ENCODE measurements around the gene ERVFRD-1. TPM values are rescaled to one million over a fixed set of nuclear protein-coding genes. Genes with fewer than 3 reads are reported as not detected.

The ERVFRD-1 gene
- total and polyA plus RNA-seq, 4 experiments from 2014 or later: 0.05 to 0.29 TPM; not detected in 2

GRCh38 chr6:11078266-11078665 lies 33.3 kb downstream of the ERVFRD-1 start:
- Mint-ChIP-seq H3K4me3 (no peak overlapping the region), H3K4me1 (no peaks in the 10 kb centered on the region), H3K9me3 (no peaks in the 10 kb centered on the region), H3K36me3 (no peaks in the 10 kb centered on the region), H3K27ac (no peak overlapping the region), H3K27me3 (peaks cover 0 to 2% of the 10 kb centered on the region in 2 donors)
- ChIA-PET CTCF (ENCODE audit: partially characterized antibody) (interaction anchor here (1.2 kb wide), 1 partner anchor 9 kb away, joined by 3 read pairs; no protein-coding TSS in a partner anchor), POLR2A (ENCODE audit: partially characterized antibody) (no interaction called here)
- intact Hi-C loops (cut with micrococcal nuclease): no loop called here
- Histone ChIP-seq H3K4me1 (ENCODE audit: insufficient read depth, low read length) (no peaks in the 10 kb centered on the region), H3K27ac (ENCODE audit: low read depth, low read length) (no peak overlapping the region), H3K36me3 (ENCODE audit: insufficient read depth, low read length) (no peaks in the 10 kb centered on the region), H3K27me3 (ENCODE audit: insufficient read depth, low read length) (no peaks in the 10 kb centered on the region), H3K4me3 (ENCODE audit: low read length in 2 of 2) (no peak overlapping the region), H3K9me3 (ENCODE audit: control insufficient read depth in 1 of 2, low read length in 2 of 2) (no peaks in the 10 kb centered on the region)
- no peak for DNase-seq

- no peaks in the 10 kb centered on the region for H3K4me1 ChIP-seq (ENCODE audit: insufficient read depth, low read length)
- POLR2A ChIA-PET (ENCODE audit: partially characterized antibody): no interaction called here
- CTCF ChIA-PET (ENCODE audit: partially characterized antibody): no interaction called here
Observed at GRCh38 chr6:11076540-11076939, 35.0 kb downstream of the ERVFRD-1 start.

DNA sequence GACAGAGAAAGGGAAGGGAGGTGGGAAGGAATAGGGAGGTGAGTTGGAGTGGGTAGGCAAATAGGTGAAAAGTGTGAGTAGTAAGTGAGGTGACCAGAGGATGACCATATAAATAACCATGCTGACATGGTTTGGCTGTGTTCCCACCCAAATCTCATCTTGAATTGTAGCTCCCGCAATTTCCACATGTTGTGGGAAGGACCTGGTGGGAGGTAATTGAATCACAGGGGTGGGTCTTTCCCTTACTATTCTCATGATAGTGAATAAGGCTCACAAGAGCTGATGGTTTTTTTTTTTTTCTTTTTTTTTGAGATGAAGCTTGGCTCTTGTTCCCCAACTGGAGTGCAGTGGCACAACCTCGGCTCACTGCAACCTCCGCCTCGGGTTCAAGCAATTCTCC lies 39.4 kb downstream of the ERVFRD-1 start:
- CTCF ChIA-PET (ENCODE audit: partially characterized antibody): interaction anchor here (1.1 to 4.6 kb wide), 3 partner anchors 9 to 594 kb away, joined by 4 to 25 read pairs (median 4); no protein-coding TSS in a partner anchor

More at GRCh38 chr6:11076540-11076939, 35.0 kb downstream of the ERVFRD-1 start:
- Histone ChIP-seq H3K4me3 (ENCODE audit: low read length in 2 of 2) (no peak overlapping the region), H3K27ac (ENCODE audit: low read depth, low read length) (no peak overlapping the region), H3K9me3 (ENCODE audit: control insufficient read depth in 1 of 2, low read length in 2 of 2) (no peaks in the 10 kb centered on the region), H3K27me3 (ENCODE audit: insufficient read depth, low read length) (no peaks in the 10 kb centered on the region), H3K36me3 (ENCODE audit: insufficient read depth, low read length) (no peaks in the 10 kb centered on the region)
- intact Hi-C loops (cut with micrococcal nuclease): no loop called here
- H3K36me3 Mint-ChIP-seq: no peaks in the 10 kb centered on the region
- no peak for DNase-seq
- peaks cover 1 to 2% of the 10 kb centered on the region in 2 donors for H3K27me3 Mint-ChIP-seq
- H3K4me1 Mint-ChIP-seq: no peaks in the 10 kb centered on the region
- no peak overlapping the region for H3K4me3 Mint-ChIP-seq
- no peak overlapping the region for H3K27ac Mint-ChIP-seq
- H3K9me3 Mint-ChIP-seq: no peaks in the 10 kb centered on the region

DNA sequence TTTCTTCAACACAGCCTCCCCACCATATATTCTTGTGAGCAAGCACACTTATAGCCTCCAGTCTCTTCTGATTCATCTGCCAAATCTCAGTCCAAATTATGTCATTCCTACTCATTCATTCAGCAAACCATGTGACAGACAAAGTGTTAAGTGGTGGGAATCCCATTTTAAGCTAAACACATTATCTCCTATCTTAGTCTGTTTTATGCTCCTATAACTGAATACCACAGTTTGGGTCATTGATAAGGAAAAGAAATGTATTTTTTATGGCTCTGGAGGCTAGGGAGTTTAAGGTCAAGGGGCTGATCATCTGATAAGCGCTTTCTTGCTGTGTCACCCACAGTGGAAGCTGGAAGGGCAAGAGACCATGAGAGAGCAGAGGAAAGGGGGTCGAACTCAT lies 41.8 kb downstream of the ERVFRD-1 start:
- H3K27me3 ChIP-seq (ENCODE audit: insufficient read depth, low read length): no peaks in the 10 kb centered on the region
- intact Hi-C loops (cut with micrococcal nuclease): loop anchor here (1.0 to 2.0 kb wide), 3 partner anchors 115 to 591 kb away; no protein-coding TSS in a partner anchor
- no peaks in the 10 kb centered on the region for H3K4me1 ChIP-seq (ENCODE audit: insufficient read depth, low read length)
- H3K27ac ChIP-seq (ENCODE audit: low read depth, low read length): no peak overlapping the region
- H3K9me3 ChIP-seq (ENCODE audit: control insufficient read depth in 1 of 2, low read length in 2 of 2): no peaks in the 10 kb centered on the region
- no peak for DNase-seq
- ChIA-PET POLR2A (ENCODE audit: partially characterized antibody) (interaction anchor here (1.0 kb wide), 1 partner anchor 23 kb away, joined by 3 read pairs; no protein-coding TSS in a partner anchor), CTCF (ENCODE audit: partially characterized antibody) (interaction anchor here (0.8 to 4.6 kb wide), 6 partner anchors 13 to 591 kb away, joined by 3 to 25 read pairs (median 6); partner anchors contain the start of gene SMIM13)
- no peaks in the 10 kb centered on the region for H3K36me3 ChIP-seq (ENCODE audit: insufficient read depth, low read length)
- Mint-ChIP-seq H3K9me3 (no peaks in the 10 kb centered on the region), H3K36me3 (no peaks in the 10 kb centered on the region), H3K4me3 (no peak overlapping the region), H3K4me1 (no peaks in the 10 kb centered on the region), H3K27ac (no peak overlapping the region), H3K27me3 (peaks cover 0 to 3% of the 10 kb centered on the region in 2 donors)
- H3K4me3 ChIP-seq (ENCODE audit: low read length in 2 of 2): no peak overlapping the region

More for the DNA sequence above, 39.4 kb downstream of the ERVFRD-1 start:
- H3K9me3 Mint-ChIP-seq: no peaks in the 10 kb centered on the region
- Histone ChIP-seq H3K27me3 (ENCODE audit: insufficient read depth, low read length) (no peaks in the 10 kb centered on the region), H3K9me3 (ENCODE audit: control insufficient read depth in 1 of 2, low read length in 2 of 2) (no peaks in the 10 kb centered on the region), H3K4me1 (ENCODE audit: insufficient read depth, low read length) (no peaks in the 10 kb centered on the region), H3K4me3 (ENCODE audit: low read length in 2 of 2) (no peak overlapping the region), H3K36me3 (ENCODE audit: insufficient read depth, low read length) (no peaks in the 10 kb centered on the region), H3K27ac (ENCODE audit: low read depth, low read length) (no peak overlapping the region)
- H3K36me3 Mint-ChIP-seq: no peaks in the 10 kb centered on the region
- no peak overlapping the region for H3K4me3 Mint-ChIP-seq
- DNase-seq: no peak
- H3K27me3 Mint-ChIP-seq: peaks cover 2 to 3% of the 10 kb centered on the region in 2 donors
- H3K27ac Mint-ChIP-seq: no peak overlapping the region
- POLR2A ChIA-PET (ENCODE audit: partially characterized antibody): no interaction called here
- no peaks in the 10 kb centered on the region for H3K4me1 Mint-ChIP-seq
- intact Hi-C loops (cut with micrococcal nuclease): no loop called here

DNA sequence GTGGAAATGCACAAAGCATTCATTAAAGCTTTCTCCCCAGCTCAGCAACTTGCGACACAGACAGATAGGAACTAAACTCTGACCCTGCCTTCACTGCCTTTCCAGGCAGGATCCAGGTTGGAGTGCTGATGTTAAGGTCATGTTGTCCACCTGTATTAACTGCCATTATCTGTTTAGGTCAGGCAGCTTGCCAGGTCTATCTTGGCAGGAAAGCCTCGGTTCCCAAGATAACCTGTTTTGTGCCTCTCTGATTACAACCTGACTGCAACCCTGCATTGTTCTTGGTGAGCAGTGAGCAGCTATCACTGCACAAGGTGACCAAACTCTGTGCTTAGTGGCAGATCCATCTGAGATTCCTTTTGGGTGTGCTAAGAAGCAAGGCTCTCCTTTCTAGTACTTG lies 44.2 kb downstream of the ERVFRD-1 start:
- Mint-ChIP-seq H3K4me1 (no peaks in the 10 kb centered on the region), H3K36me3 (no peaks in the 10 kb centered on the region), H3K9me3 (no peaks in the 10 kb centered on the region), H3K27ac (no peak overlapping the region), H3K27me3 (peaks cover 1 to 4% of the 10 kb centered on the region in 2 donors), H3K4me3 (no peak overlapping the region)
- ChIA-PET POLR2A (ENCODE audit: partially characterized antibody) (no interaction called here), CTCF (ENCODE audit: partially characterized antibody) (interaction anchor here (0.9 to 2.2 kb wide), 4 partner anchors 13 to 589 kb away, joined by 3 to 9 read pairs (median 4); no protein-coding TSS in a partner anchor)
- H3K36me3 ChIP-seq (ENCODE audit: insufficient read depth, low read length): no peaks in the 10 kb centered on the region
- intact Hi-C loops (cut with micrococcal nuclease): no loop called here
- H3K27ac ChIP-seq (ENCODE audit: low read depth, low read length): no peak overlapping the region
- H3K27me3 ChIP-seq (ENCODE audit: insufficient read depth, low read length): no peaks in the 10 kb centered on the region
- no peaks in the 10 kb centered on the region for H3K9me3 ChIP-seq (ENCODE audit: control insufficient read depth in 1 of 2, low read length in 2 of 2)
- no peak for DNase-seq
- no peak overlapping the region for H3K4me3 ChIP-seq (ENCODE audit: low read length in 2 of 2)
- H3K4me1 ChIP-seq (ENCODE audit: insufficient read depth, low read length): no peaks in the 10 kb centered on the region

GRCh38 chr6:11066505-11067347 lies 44.8 kb downstream of the ERVFRD-1 start:
- no peaks in the 10 kb centered on the region for H3K4me1 Mint-ChIP-seq
- ChIA-PET POLR2A (ENCODE audit: partially characterized antibody) (no interaction called here), CTCF (ENCODE audit: partially characterized antibody) (interaction anchor here (0.6 to 2.2 kb wide), 5 partner anchors 14 to 588 kb away, joined by 3 to 9 read pairs (median 4); no protein-coding TSS in a partner anchor)

DNA sequence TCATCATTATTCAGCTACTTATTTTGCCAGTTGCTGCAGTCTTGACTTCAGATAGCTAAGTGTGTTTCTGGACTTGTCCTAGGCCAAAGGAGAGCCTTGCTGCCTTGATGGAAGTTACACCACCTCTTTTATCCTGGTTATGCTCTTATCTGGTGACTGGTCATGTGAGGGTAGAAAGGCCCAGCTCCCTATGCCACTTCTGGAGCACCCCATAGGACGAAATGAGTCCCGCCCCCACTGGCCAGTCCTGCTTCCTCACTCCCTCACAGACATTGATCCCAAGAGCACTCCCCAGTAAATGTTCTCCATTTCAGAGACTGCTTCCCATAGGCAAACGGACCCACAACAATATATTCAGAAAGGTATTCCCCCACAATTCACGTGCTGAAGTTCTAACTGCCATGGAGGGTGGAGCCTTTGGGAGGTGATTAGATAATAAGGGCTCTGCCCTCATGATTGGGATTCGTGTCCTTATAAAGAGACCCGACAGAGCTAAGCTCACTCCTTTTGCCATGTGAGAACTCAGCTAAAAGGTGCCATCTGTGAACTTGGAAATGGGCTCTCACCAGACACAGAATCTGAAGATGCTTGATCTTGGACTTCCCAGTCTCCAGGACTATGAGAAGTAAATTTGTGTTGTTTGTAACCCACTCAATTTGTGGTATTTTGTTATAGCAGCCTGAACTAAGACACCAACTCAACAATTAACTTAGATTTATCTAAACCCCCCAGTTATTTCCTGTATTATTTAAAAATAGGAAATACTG lies 45.9 kb downstream of the ERVFRD-1 start:
- DNase-seq: no peak
- no peak overlapping the region for H3K4me3 ChIP-seq (ENCODE audit: low read length in 2 of 2)
- H3K9me3 ChIP-seq (ENCODE audit: control insufficient read depth in 1 of 2, low read length in 2 of 2): no peaks in the 10 kb centered on the region
- Mint-ChIP-seq H3K4me1 (no peaks in the 10 kb centered on the region), H3K27ac (no peak overlapping the region), H3K4me3 (no peak overlapping the region), H3K36me3 (no peaks in the 10 kb centered on the region), H3K27me3 (peaks cover 6 to 7% of the 10 kb centered on the region in 2 donors), H3K9me3 (no peaks in the 10 kb centered on the region)
- H3K4me1 ChIP-seq (ENCODE audit: insufficient read depth, low read length): no peaks in the 10 kb centered on the region
- H3K27ac ChIP-seq (ENCODE audit: low read depth, low read length): no peak overlapping the region
- no peaks in the 10 kb centered on the region for H3K36me3 ChIP-seq (ENCODE audit: insufficient read depth, low read length)
- no peaks in the 10 kb centered on the region for H3K27me3 ChIP-seq (ENCODE audit: insufficient read depth, low read length)
- ChIA-PET POLR2A (ENCODE audit: partially characterized antibody) (no interaction called here), CTCF (ENCODE audit: partially characterized antibody) (interaction anchor here (0.8 to 2.2 kb wide), 4 partner anchors 9 to 587 kb away, joined by 3 to 9 read pairs (median 4); no protein-coding TSS in a partner anchor)
- intact Hi-C loops (cut with micrococcal nuclease): no loop called here

More at GRCh38 chr6:11066505-11067347, 44.8 kb downstream of the ERVFRD-1 start:
- H3K27me3 ChIP-seq (ENCODE audit: insufficient read depth, low read length): no peaks in the 10 kb centered on the region
- no peaks in the 10 kb centered on the region for H3K4me1 ChIP-seq (ENCODE audit: insufficient read depth, low read length)
- no peak overlapping the region for H3K4me3 ChIP-seq (ENCODE audit: low read length in 2 of 2)
- H3K36me3 Mint-ChIP-seq: no peaks in the 10 kb centered on the region
- H3K27ac Mint-ChIP-seq: no peak overlapping the region
- intact Hi-C loops (cut with micrococcal nuclease): no loop called here
- H3K36me3 ChIP-seq (ENCODE audit: insufficient read depth, low read length): no peaks in the 10 kb centered on the region
- DNase-seq: no peak
- no peak overlapping the region for H3K4me3 Mint-ChIP-seq
- no peaks in the 10 kb centered on the region for H3K9me3 Mint-ChIP-seq
- no peaks in the 10 kb centered on the region for H3K9me3 ChIP-seq (ENCODE audit: control insufficient read depth in 1 of 2, low read length in 2 of 2)
- H3K27me3 Mint-ChIP-seq: peaks cover 2 to 4% of the 10 kb centered on the region in 2 donors
- no peak overlapping the region for H3K27ac ChIP-seq (ENCODE audit: low read depth, low read length)

Data from CD4-positive, alpha-beta memory T cell (primary cell).